Liver (tissue), 9 donors: Measurements from ENCODE around the gene GK. TPM values are rescaled to one million over a fixed set of nuclear protein-coding genes. Genes with fewer than 3 reads are reported as not detected.

Experiments
- DNase-seq: peaks from one replicate; pipeline ENCODE4 v3.0.0-alpha.2; 2017; ENCODE audit warnings: low spot score
- H3K27ac ChIP-seq, 2 donors: one replicate each; pipeline ENCODE4 v1.7.0; 2013; ENCODE audit warnings: inconsistent platforms in 2 of 2, low read length in 2 of 2, control low read depth in 1 of 2, low read depth in 1 of 2, mild to moderate bottlenecking in 1 of 2
- H3K27me3 ChIP-seq, 4 donors: one replicate each; pipeline versions ENCODE4 v1.6.1 to v1.7.0; 2013; ENCODE audit warnings: low read length in 3 of 4, inconsistent platforms in 1 of 4, mild to moderate bottlenecking in 1 of 4, moderate library complexity in 1 of 4; ENCODE audit not compliant: control insufficient read depth in 4 of 4, insufficient read depth in 4 of 4
- H3K36me3 ChIP-seq, 4 donors: one replicate each; pipeline versions ENCODE4 v1.6.1 to v1.7.0; 2013; ENCODE audit warnings: low read length in 3 of 4, mild to moderate bottlenecking in 3 of 4, low read depth in 1 of 4, moderate library complexity in 1 of 4; ENCODE audit not compliant: control insufficient read depth in 4 of 4, insufficient read depth in 3 of 4
- H3K4me1 ChIP-seq, 4 donors: one replicate each; pipeline versions ENCODE4 v1.6.1 to v1.7.0; 2013; ENCODE audit warnings: low read length in 3 of 4, mild to moderate bottlenecking in 3 of 4, moderate library complexity in 1 of 4; ENCODE audit not compliant: control insufficient read depth in 4 of 4, insufficient read depth in 4 of 4
- H3K4me3 ChIP-seq, 3 donors: one replicate each; pipeline versions ENCODE4 v1.6.1 to v1.7.0; 2013; ENCODE audit warnings: low read length in 3 of 3, control low read depth in 1 of 3, low read depth in 1 of 3, mild to moderate bottlenecking in 1 of 3
- H3K9ac ChIP-seq, 2 donors: one replicate each; pipeline ENCODE4 v1.7.0; 2013; ENCODE audit warnings: low read length in 2 of 2, mild to moderate bottlenecking in 2 of 2, moderate library complexity in 2 of 2, control low read depth in 1 of 2, low read depth in 1 of 2
- H3K9me3 ChIP-seq, 4 donors: one replicate each; pipeline versions ENCODE4 v1.6.1 to v1.7.0; 2013; ENCODE audit warnings: low read length in 3 of 4; ENCODE audit not compliant: control insufficient read depth in 4 of 4
- EGR1 ChIP-seq, 2 donors: IDR thresholded peaks; 2 replicates each; pipeline ENCODE4 v1.6.1; 2016 to 2018; ENCODE audit warnings: antibody characterized with exemption in 2 of 2, low read depth in 2 of 2
- FOXA2 ChIP-seq: IDR thresholded peaks from 2 replicates; pipeline ENCODE4 v1.6.1; 2016; ENCODE audit warnings: antibody characterized with exemption
- HNF4A ChIP-seq, 2 donors: conservative IDR thresholded peaks; 2 replicates each; pipeline ENCODE4 v1.6.1; 2016; ENCODE audit warnings: antibody characterized with exemption in 2 of 2, mild to moderate bottlenecking in 2 of 2
- HNF4G ChIP-seq: IDR thresholded peaks from 2 replicates; pipeline ENCODE4 v1.6.1; 2016; ENCODE audit warnings: antibody characterized with exemption
- JUND ChIP-seq, 2 donors: IDR thresholded peaks; 2 replicates each; pipeline ENCODE4 v1.6.1; 2016; ENCODE audit warnings: antibody characterized with exemption in 2 of 2
- NR2F2 ChIP-seq: IDR thresholded peaks from 2 replicates; pipeline ENCODE4 v1.6.1; 2016; ENCODE audit warnings: antibody characterized with exemption
- TAF1 ChIP-seq: conservative IDR thresholded peaks from 2 replicates; pipeline ENCODE4 v1.6.1; 2016; ENCODE audit warnings: antibody characterized with exemption, mild to moderate bottlenecking
- YY1 ChIP-seq: IDR thresholded peaks from 2 replicates; pipeline ENCODE4 v1.6.1; 2016; ENCODE audit warnings: antibody characterized with exemption, mild to moderate bottlenecking
- WGBS: extraction: QIAGEN DNeasy Blood & Tissue Kit; methylation state at CpG from one replicate; pipeline ENCODE4 v1.1.7; 2013; 5-methylcytosine and 5-hydroxymethylcytosine counted together
- polyA plus RNA-seq, 2 donors: library from polyadenylated mRNA; stranded (reverse) in 1 of 2; unstranded in 1 of 2; fragments of 200-250 nt in 1 of 2; fragments of >200 nt in 1 of 2; fragmentation: Nextera tagmentation in 1 of 2; extraction: Ambion mirVana in 1 of 2; gene quantifications; one replicate each; pipeline versions ENCODE4 v1.2.1 to v1.2.3, GENCODE V29; 2013 to 2015
- total RNA-seq, 2 donors: library from RNA; depleted of rRNA; stranded (reverse); fragments of >200 nt; gene quantifications; one replicate each; pipeline ENCODE4 v1.2.3, GENCODE V29; 2014
- TF ChIP-seq, protein P1 (sequence below): IDR thresholded peaks from 2 replicates; pipeline ENCODE4 v1.6.1; 2016; ENCODE audit warnings: antibody characterized with exemption
- TF ChIP-seq, protein P2 (sequence below): fragments of 150-350 bp; IDR thresholded peaks from 2 replicates; pipeline ENCODE4 v1.5.1; 2017; ENCODE audit warnings: improper control_type of control experiment, low read depth, low read length; ENCODE audit not compliant: missing input control
- TF ChIP-seq, protein P3 (sequence below): IDR thresholded peaks from 2 replicates; pipeline ENCODE4 v1.6.1; 2016; ENCODE audit warnings: antibody characterized with exemption
- donor health status: healthy.
- donor health status: healthy.
- donor health status: healthy.
- donor health status: healthy.
- donor health status: healthy.

Gene GK
- total and polyA plus RNA-seq, 4 donors = 27.9 to 145 (median 44.0) TPM

DNA sequence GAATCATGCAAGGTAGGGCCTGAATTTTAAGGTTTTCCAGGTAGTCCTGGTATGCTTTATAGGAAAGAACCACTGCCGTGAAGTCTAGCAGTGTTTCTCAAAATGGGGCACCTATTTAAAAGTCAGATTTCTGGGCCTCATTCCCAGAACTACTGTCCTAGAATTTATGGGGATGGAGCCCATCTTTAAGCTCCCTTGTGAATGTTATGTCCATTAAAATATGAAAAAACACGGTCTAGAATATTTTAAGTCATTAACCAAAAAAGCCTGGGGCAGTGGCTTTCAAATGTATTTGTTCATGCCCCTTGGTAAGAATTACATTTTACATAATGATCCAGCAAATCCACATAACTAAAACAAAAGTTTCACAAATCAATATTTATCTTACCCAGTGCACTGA, 35.4 kb downstream of the GK start:
- no peaks in the 10 kb centered on the region for H3K9me3 ChIP-seq
- 50% methylated on average over 2 of the region's 2 CpGs for WGBS

DNA sequence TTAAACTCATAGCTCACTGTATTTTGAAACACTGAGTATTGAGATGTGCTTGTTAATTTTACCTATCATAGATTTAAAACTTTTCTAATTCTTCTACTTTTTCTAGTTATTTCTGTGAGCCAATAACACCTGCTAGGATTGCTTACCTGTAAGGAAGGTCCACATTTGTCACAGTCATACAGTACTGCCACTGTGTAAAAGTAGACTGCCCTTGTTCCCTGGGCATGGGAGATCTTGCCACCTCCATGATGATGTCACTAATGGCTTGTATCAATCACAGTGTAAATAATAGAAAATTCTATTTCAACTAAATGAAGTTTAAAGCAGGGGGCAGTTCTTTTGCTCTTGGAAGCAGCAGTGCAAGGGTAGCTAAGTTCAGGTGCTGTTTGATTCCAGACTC, 35.9 kb downstream of the GK start:
- H3K4me1 ChIP-seq = peaks cover 0 to 3% (median 1%) of the 10 kb centered on the region in 4 donors
- no peaks in the 10 kb centered on the region for H3K27me3 ChIP-seq
- H3K9me3 ChIP-seq = no peaks in the 10 kb centered on the region
- H3K36me3 ChIP-seq = no peaks in the 10 kb centered on the region
- TF ChIP-seq, protein P1, sequence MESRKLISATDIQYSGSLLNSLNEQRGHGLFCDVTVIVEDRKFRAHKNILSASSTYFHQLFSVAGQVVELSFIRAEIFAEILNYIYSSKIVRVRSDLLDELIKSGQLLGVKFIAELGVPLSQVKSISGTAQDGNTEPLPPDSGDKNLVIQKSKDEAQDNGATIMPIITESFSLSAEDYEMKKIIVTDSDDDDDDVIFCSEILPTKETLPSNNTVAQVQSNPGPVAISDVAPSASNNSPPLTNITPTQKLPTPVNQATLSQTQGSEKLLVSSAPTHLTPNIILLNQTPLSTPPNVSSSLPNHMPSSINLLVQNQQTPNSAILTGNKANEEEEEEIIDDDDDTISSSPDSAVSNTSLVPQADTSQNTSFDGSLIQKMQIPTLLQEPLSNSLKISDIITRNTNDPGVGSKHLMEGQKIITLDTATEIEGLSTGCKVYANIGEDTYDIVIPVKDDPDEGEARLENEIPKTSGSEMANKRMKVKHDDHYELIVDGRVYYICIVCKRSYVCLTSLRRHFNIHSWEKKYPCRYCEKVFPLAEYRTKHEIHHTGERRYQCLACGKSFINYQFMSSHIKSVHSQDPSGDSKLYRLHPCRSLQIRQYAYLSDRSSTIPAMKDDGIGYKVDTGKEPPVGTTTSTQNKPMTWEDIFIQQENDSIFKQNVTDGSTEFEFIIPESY = no peak
- no peak for TF ChIP-seq NR2F2
- TF ChIP-seq TAF1 = no peak
- TF ChIP-seq FOXA2 = no peak
- TF ChIP-seq, protein P2, sequence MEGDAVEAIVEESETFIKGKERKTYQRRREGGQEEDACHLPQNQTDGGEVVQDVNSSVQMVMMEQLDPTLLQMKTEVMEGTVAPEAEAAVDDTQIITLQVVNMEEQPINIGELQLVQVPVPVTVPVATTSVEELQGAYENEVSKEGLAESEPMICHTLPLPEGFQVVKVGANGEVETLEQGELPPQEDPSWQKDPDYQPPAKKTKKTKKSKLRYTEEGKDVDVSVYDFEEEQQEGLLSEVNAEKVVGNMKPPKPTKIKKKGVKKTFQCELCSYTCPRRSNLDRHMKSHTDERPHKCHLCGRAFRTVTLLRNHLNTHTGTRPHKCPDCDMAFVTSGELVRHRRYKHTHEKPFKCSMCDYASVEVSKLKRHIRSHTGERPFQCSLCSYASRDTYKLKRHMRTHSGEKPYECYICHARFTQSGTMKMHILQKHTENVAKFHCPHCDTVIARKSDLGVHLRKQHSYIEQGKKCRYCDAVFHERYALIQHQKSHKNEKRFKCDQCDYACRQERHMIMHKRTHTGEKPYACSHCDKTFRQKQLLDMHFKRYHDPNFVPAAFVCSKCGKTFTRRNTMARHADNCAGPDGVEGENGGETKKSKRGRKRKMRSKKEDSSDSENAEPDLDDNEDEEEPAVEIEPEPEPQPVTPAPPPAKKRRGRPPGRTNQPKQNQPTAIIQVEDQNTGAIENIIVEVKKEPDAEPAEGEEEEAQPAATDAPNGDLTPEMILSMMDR = no peak
- TF ChIP-seq, protein P3, sequence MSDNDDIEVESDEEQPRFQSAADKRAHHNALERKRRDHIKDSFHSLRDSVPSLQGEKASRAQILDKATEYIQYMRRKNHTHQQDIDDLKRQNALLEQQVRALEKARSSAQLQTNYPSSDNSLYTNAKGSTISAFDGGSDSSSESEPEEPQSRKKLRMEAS = no peak
- no peak for TF ChIP-seq YY1
- TF ChIP-seq HNF4G = no peak
- no peak overlapping the region for H3K27ac ChIP-seq
- DNase-seq = no peak
- H3K9ac ChIP-seq = no peak overlapping the region
- H3K4me3 ChIP-seq = no peak overlapping the region

More for the DNA sequence above, 35.4 kb downstream of the GK start:
- Histone ChIP-seq H3K9ac (no peak overlapping the region), H3K27me3 (no peaks in the 10 kb centered on the region), H3K36me3 (peaks cover 0 to 1% (median under 1%) of the 10 kb centered on the region in 4 donors), H3K4me3 (no peak overlapping the region), H3K4me1 (peaks cover 0 to 3% (median 1%) of the 10 kb centered on the region in 4 donors), H3K27ac (peak overlapping the region in 1 of 2 donors; percentile 42)
- DNase-seq = no peak
- TF ChIP-seq HNF4A (conservative IDR thresholded peaks at IDR 0.05) (peak in 1 of 2 donors; percentile 2), EGR1 (IDR thresholded peaks at IDR 0.05; ENCODE audit: low read depth in 2 of 2) (no peak), JUND (IDR thresholded peaks at IDR 0.05) (no peak), NR2F2 (no peak)

DNA sequence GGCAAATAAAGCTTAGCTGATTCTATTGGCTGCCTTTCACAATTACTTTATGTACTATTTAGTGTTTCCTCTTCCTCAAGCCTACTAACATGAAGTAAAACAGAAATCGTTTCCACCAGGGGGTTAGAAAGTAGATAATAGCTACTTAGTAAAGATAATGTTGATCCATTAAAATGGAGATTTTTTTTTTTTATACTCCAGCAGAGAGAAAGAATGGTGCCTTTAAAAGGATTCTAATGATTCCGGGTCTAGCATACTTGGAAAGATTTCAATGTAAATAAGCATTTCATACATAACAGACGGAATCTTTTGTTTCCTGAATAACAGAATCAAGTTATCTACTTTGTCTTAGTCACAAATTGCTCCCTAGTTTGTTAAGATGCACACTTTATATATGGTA, 37.1 kb downstream of the GK start:
- DNase-seq = no peak
- Histone ChIP-seq H3K9ac (no peak overlapping the region), H3K27ac (peak overlapping the region in 1 of 2 donors; percentile 18), H3K9me3 (no peaks in the 10 kb centered on the region), H3K4me1 (peaks cover 0 to 3% (median 2%) of the 10 kb centered on the region in 4 donors), H3K36me3 (peaks cover 0 to 3% (median 0%) of the 10 kb centered on the region in 4 donors), H3K27me3 (no peaks in the 10 kb centered on the region), H3K4me3 (no peak overlapping the region)
- 21% methylated on average over 3 of the region's 3 CpGs for WGBS
- TF ChIP-seq, protein P2 = no peak
- TF ChIP-seq FOXA2 = peak; percentile 20
